Measurements from ENCODE around the gene KBTBD4. TPM values are rescaled to one million over a fixed set of nuclear protein-coding genes. Genes with fewer than 3 reads are reported as not detected.

KBTBD4 gene
- total and polyA plus RNA-seq, 2 experiments from 2014 or later = 16.8 to 35.5 TPM

DNA sequence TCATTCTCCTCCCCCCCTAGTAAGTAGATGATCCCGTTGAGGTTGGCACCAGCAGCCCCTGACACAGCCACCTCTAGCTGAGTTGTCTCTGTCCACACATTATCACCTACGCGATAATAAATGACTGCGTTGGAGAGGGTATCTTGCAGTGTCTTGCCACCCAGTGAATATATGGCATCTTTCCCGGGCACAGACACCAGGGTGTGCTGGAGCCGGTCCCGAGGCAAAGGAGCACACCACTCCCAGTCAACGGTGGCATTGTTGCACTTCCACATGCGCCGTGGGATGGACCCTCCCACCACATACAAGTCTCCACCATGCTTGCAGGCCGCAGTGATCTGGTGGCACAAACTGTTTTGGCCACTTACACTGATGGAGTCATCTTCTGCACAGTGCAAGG, 5.4 kb downstream of the KBTBD4 start:
- Histone ChIP-seq H3K27me3 (replicated peaks; ENCODE audit: insufficient read depth) (no peaks in the 10 kb centered on the region), H2AFZ (no peak overlapping the region), H3K79me2 (ENCODE audit: insufficient read depth) (peaks cover 79% of the 10 kb centered on the region), H3K9ac (no peak overlapping the region), H3F3A (ENCODE audit: insufficient read depth) (peaks cover 31% of the 10 kb centered on the region), H3K4me1 (ENCODE audit: insufficient read depth) (peaks cover 27% of the 10 kb centered on the region), H3K36me3 (ENCODE audit: low read depth) (peaks cover 9% of the 10 kb centered on the region; the same call in 1 of the 2 replicates), H4K20me1 (ENCODE audit: insufficient read depth) (no peaks in the 10 kb centered on the region), H3K4me2 (ENCODE audit: unreplicated experiment) (no peak overlapping the region), H3K4me3 (no peak overlapping the region), H3K27ac (no peak overlapping the region), H3K9me2 (ENCODE audit: insufficient read depth) (no peaks in the 10 kb centered on the region), H3K9me3 (ENCODE audit: low read depth) (no peaks in the 10 kb centered on the region)
- in situ Hi-C loops (cut with MboI) = no loop called here
- DNase-seq = no peak
- WGBS, 2 experiments (ENCODE audit: low coverage in 1 of 2, low lambda C conversion rate in 2 of 2, missing lambda C conversion rate in 2 of 2) = 82 to 85% methylated on average over 11 of the region's 11 CpGs
- TF ChIP-seq EZH2phosphoT487 (IDR thresholded peaks at IDR 0.05; ENCODE audit: insufficient read depth, low read depth) (no peak), EZH2 (IDR thresholded peaks at IDR 0.05; ENCODE audit: insufficient read depth, poor library complexity, severe bottlenecking) (no peak)

DNA sequence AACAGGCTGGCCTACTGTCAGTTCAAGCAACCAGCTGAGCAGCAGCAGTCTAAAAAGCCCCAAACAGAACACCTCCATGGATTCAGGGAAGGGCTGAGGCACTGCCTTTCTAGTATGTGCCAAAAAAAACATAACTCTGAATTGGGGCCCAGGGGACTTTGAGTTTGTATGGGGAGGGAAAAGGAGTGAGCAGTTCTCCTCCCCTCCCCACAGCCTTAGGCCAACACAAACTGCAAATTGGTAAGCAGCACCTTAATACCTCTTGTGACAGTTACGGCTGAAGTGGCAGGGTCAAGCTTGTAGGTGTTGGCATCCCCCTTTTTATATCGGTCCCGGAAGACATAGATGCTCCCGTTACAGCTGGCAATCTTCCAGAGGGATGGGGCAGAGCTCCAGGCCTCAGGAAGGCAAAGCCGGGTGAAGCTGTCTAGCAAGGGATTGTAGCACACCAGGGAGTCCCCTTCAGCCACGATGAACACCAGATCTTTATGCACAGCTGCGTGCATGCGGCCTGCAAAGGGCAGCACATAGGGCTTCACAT, 6.0 kb downstream of the KBTBD4 start:
- Histone ChIP-seq H4K20me1 (ENCODE audit: insufficient read depth) (no peaks in the 10 kb centered on the region), H3K4me2 (ENCODE audit: unreplicated experiment) (peak overlapping the region; percentile 72), H3K27me3 (replicated peaks; ENCODE audit: insufficient read depth) (no peaks in the 10 kb centered on the region), H3K79me2 (ENCODE audit: insufficient read depth) (peaks cover 79% of the 10 kb centered on the region), H3F3A (ENCODE audit: insufficient read depth) (peaks cover 31% of the 10 kb centered on the region), H3K4me3 (no peak overlapping the region; the same call in 1 of the 2 replicates), H3K4me1 (ENCODE audit: insufficient read depth) (peaks cover 23% of the 10 kb centered on the region), H3K9me2 (ENCODE audit: insufficient read depth) (no peaks in the 10 kb centered on the region), H3K27ac (peak overlapping the region; percentile 80), H3K9me3 (ENCODE audit: low read depth) (no peaks in the 10 kb centered on the region), H2AFZ (no peak overlapping the region), H3K9ac (peak overlapping the region; percentile 53; the same call in 1 of the 2 replicates), H3K36me3 (ENCODE audit: low read depth) (peaks cover 9% of the 10 kb centered on the region; the same call in 1 of the 2 replicates)
- TF ChIP-seq EZH2phosphoT487 (IDR thresholded peaks at IDR 0.05; ENCODE audit: insufficient read depth, low read depth) (no peak), EZH2 (IDR thresholded peaks at IDR 0.05; ENCODE audit: insufficient read depth, poor library complexity, severe bottlenecking) (no peak)
- WGBS, 2 experiments (ENCODE audit: low coverage in 1 of 2, low lambda C conversion rate in 2 of 2, missing lambda C conversion rate in 2 of 2) = 63 to 72% methylated on average over 8 of the region's 8 CpGs
- peak; percentile 33 for DNase-seq
- in situ Hi-C loops (cut with MboI) = no loop called here

DNA sequence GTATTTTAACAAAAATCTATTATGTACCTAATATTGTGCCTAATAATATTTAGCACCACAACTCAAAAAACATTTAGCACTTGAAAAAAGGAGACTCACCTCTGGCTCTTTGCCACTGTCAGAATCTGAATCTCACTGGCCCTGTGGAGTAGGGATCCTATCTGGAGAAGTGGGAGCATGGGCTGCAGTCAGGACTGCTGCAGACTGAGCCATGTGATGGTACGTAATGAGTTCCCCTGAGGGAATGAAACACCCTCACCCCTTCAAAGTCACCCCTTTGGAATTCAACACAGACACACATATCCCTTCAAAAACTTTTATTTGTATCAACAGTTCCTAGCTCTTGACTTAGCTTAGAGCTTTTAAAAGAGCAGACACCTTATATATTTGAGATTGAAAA, 6.9 kb downstream of the KBTBD4 start:
- Histone ChIP-seq H4K20me1 (ENCODE audit: insufficient read depth) (no peaks in the 10 kb centered on the region), H3K9me3 (ENCODE audit: low read depth) (no peaks in the 10 kb centered on the region), H3K4me3 (peak overlapping the region; percentile 51), H3K79me2 (ENCODE audit: insufficient read depth) (peaks cover 79% of the 10 kb centered on the region), H3K27ac (peak overlapping the region; percentile 80), H3K9ac (peak overlapping the region; percentile 53), H3F3A (ENCODE audit: insufficient read depth) (peaks cover 31% of the 10 kb centered on the region), H2AFZ (no peak overlapping the region), H3K4me2 (ENCODE audit: unreplicated experiment) (peak overlapping the region; percentile 72), H3K4me1 (ENCODE audit: insufficient read depth) (peaks cover 15% of the 10 kb centered on the region), H3K36me3 (ENCODE audit: low read depth) (peaks cover 8% of the 10 kb centered on the region; the same call in 1 of the 2 replicates), H3K27me3 (replicated peaks; ENCODE audit: insufficient read depth) (no peaks in the 10 kb centered on the region), H3K9me2 (ENCODE audit: insufficient read depth) (no peaks in the 10 kb centered on the region)
- in situ Hi-C loops (cut with MboI) = no loop called here
- TF ChIP-seq EZH2 (IDR thresholded peaks at IDR 0.05; ENCODE audit: insufficient read depth, poor library complexity, severe bottlenecking) = no peak
- TF ChIP-seq EZH2phosphoT487 (IDR thresholded peaks at IDR 0.05; ENCODE audit: insufficient read depth, low read depth) = no peak
- 0 to 15% methylated on average over 1 of the region's 1 CpG for WGBS, 2 experiments (ENCODE audit: low coverage in 1 of 2, low lambda C conversion rate in 2 of 2, missing lambda C conversion rate in 2 of 2)
- DNase-seq = peak; percentile 86

DNA sequence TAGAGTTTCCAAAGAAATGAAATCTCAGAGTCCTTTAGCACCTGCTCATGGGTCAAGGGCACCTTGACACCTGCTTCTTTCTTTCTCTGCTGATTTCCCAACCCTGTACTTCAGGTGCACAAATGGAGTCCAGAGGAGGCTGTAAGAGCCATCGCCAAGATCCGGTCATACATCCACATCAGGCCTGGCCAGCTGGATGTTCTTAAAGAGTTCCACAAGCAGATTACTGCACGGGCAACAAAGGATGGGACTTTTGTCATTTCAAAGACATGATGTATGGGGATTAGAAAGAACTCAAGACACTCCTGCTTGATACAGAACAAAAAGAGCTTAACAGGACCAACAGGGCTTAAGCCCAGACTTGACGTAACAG, 7.4 kb downstream of the KBTBD4 start:
- in situ Hi-C loops (cut with MboI) = no loop called here
- 64 to 66% methylated on average over 4 of the region's 4 CpGs for WGBS, 2 experiments (ENCODE audit: low coverage in 1 of 2, low lambda C conversion rate in 2 of 2, missing lambda C conversion rate in 2 of 2)

More for the DNA sequence above, 7.4 kb downstream of the KBTBD4 start:
- Histone ChIP-seq H3K4me1 (ENCODE audit: insufficient read depth) (peaks cover 20% of the 10 kb centered on the region), H3K4me3 (no peak overlapping the region), H3K9ac (peak overlapping the region; percentile 53), H3K9me2 (ENCODE audit: insufficient read depth) (no peaks in the 10 kb centered on the region), H3F3A (ENCODE audit: insufficient read depth) (peaks cover 31% of the 10 kb centered on the region), H3K27ac (peak overlapping the region; percentile 80), H3K36me3 (ENCODE audit: low read depth) (peaks cover 6% of the 10 kb centered on the region; the same call in 1 of the 2 replicates), H3K79me2 (ENCODE audit: insufficient read depth) (peaks cover 79% of the 10 kb centered on the region), H4K20me1 (ENCODE audit: insufficient read depth) (no peaks in the 10 kb centered on the region), H3K27me3 (replicated peaks; ENCODE audit: insufficient read depth) (no peaks in the 10 kb centered on the region), H3K9me3 (ENCODE audit: low read depth) (no peaks in the 10 kb centered on the region), H3K4me2 (ENCODE audit: unreplicated experiment) (peak overlapping the region; percentile 72), H2AFZ (no peak overlapping the region)
- no peak for DNase-seq
- TF ChIP-seq EZH2phosphoT487 (IDR thresholded peaks at IDR 0.05; ENCODE audit: insufficient read depth, low read depth) = no peak
- no peak for TF ChIP-seq EZH2 (IDR thresholded peaks at IDR 0.05; ENCODE audit: insufficient read depth, poor library complexity, severe bottlenecking)

Data from GM23248 (cell line).